ENCODE data around the gene CNN2. TPM values are rescaled to one million over a fixed set of nuclear protein-coding genes. Genes with fewer than 3 reads are reported as not detected.

The CNN2 gene
- total and polyA plus RNA-seq, 2 of the 8 experiments (the other 6 are each of a cell fraction or from before 2014, with no cell fraction given), result 189 to 551 TPM

DNA sequence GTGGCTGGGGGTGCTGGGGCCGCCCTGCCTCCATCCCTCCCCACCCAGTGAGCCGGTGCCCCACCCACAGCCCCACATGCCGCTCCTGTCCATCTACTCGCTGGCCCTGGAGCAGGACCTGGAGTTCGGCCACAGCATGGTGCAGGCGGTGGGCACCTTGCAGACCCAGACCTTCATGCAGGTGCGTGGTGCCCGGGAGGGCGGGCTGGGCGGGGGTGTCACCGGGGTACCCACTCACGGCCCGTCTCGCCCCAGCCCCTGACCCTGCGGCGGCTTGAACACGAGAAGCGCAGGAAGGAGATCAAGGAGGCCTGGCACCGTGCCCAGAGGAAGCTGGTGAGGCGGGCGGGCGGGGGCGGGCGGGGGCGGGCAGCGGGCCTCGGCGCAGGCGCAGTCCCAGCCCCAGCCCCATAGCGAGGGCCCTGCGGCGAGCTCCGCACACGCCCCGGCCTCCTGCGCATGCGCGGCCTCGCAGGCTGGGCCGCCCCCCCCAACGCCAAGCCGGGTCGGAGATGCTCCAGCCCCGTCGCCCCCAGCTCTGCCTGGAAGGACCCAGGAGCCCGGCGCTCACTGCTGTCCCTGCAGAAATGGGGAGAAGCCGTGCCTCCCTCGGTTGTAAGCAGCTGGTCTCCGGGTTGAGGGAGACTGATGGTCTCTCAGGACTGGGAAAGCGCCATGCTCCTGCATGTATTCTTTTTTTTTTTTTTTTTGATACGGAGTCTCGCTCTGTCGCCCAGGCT is 48.3 kb downstream of the CNN2 start (continued):
- no peak for TF ChIP-seq RNF2 (IDR thresholded peaks at IDR 0.05; ENCODE audit: borderline replicate concordance, low read depth, low read length, missing control alignments, poor library complexity, severe bottlenecking)
- TF ChIP-seq CHD1 (IDR thresholded peaks at IDR 0.05; ENCODE audit: low read depth, low read length), result no peak
- TF ChIP-seq EP300 (IDR thresholded peaks at IDR 0.05; ENCODE audit: borderline replicate concordance in 1 of 2, low read depth in 2 of 2, low read length in 2 of 2), result no peak
- TF ChIP-seq, protein P1, sequence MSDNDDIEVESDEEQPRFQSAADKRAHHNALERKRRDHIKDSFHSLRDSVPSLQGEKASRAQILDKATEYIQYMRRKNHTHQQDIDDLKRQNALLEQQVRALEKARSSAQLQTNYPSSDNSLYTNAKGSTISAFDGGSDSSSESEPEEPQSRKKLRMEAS (IDR thresholded peaks at IDR 0.05), result no peak
- TF ChIP-seq HDAC6 (IDR thresholded peaks at IDR 0.05; ENCODE audit: low read depth, low read length), result no peak
- no peak for TF ChIP-seq CBX5 (IDR thresholded peaks at IDR 0.05; ENCODE audit: low read depth, low read length)
- no peak for TF ChIP-seq CEBPB (IDR thresholded peaks at IDR 0.05; ENCODE audit: low read depth, low read length)

Measured in H1 (cell line).